ENCODE measurements around the gene KIAA1217.
"Not testable (repeated sequence)": the region's sequence is repeated elsewhere in the genome, so short reads cannot be mapped to it uniquely, and the experiment has no call there.

The KIAA1217 gene

GRCh38 chr10:24480447-24480846 is 271.5 kb downstream of the KIAA1217 start:
- Histone ChIP-seq H3K9ac (ENCODE audit: low read depth in 1 of 2, low read length in 2 of 2) (no peak overlapping the region), H3K27ac (ENCODE audit: low read depth, low read length) (no peak overlapping the region), H3K27me3 (ENCODE audit: control insufficient read depth in 1 of 2, insufficient read depth in 2 of 2, low read length in 2 of 2) (no peaks in the 10 kb centered on the region), H3K4me3 (ENCODE audit: low read depth in 1 of 2, low read length in 2 of 2) (no peak overlapping the region), H3K36me3 (ENCODE audit: control insufficient read depth in 1 of 2, insufficient read depth in 2 of 2, low read length in 2 of 2) (peaks cover 3 to 18% of the 10 kb centered on the region in 2 donors), H3K4me1 (ENCODE audit: control insufficient read depth in 1 of 2, insufficient read depth in 2 of 2, low read length in 2 of 2) (peaks cover 7 to 26% of the 10 kb centered on the region in 2 donors), H3K9me3 (ENCODE audit: control insufficient read depth in 1 of 2, low read length in 2 of 2) (peaks cover 4 to 5% of the 10 kb centered on the region in 2 donors)

- Histone ChIP-seq H3K4me1 (ENCODE audit: control insufficient read depth in 1 of 2, insufficient read depth in 2 of 2, low read length in 2 of 2) (peaks cover 7 to 26% of the 10 kb centered on the region in 2 donors), H3K9ac (ENCODE audit: low read depth in 1 of 2, low read length in 2 of 2) (no peak overlapping the region), H3K9me3 (ENCODE audit: control insufficient read depth in 1 of 2, low read length in 2 of 2) (peaks cover 2 to 5% of the 10 kb centered on the region in 2 donors), H3K4me3 (ENCODE audit: low read depth in 1 of 2, low read length in 2 of 2) (no peak overlapping the region), H3K27ac (ENCODE audit: low read depth, low read length) (no peak overlapping the region), H3K27me3 (ENCODE audit: control insufficient read depth in 1 of 2, insufficient read depth in 2 of 2, low read length in 2 of 2) (no peaks in the 10 kb centered on the region), H3K36me3 (ENCODE audit: control insufficient read depth in 1 of 2, insufficient read depth in 2 of 2, low read length in 2 of 2) (peaks cover 3 to 23% of the 10 kb centered on the region in 2 donors)
Observed at GRCh38 chr10:24481241-24481640, 272.3 kb downstream of the KIAA1217 start.

- H3K27me3 ChIP-seq (ENCODE audit: control insufficient read depth in 1 of 2, insufficient read depth in 2 of 2, low read length in 2 of 2); H3K4me3 ChIP-seq (ENCODE audit: low read depth in 1 of 2, low read length in 2 of 2); H3K9ac ChIP-seq (ENCODE audit: low read depth in 1 of 2, low read length in 2 of 2); H3K9me3 ChIP-seq (ENCODE audit: control insufficient read depth in 1 of 2, low read length in 2 of 2); H3K27ac ChIP-seq (ENCODE audit: low read depth, low read length): not testable (repeated sequence)
- H3K36me3 ChIP-seq (ENCODE audit: control insufficient read depth in 1 of 2, insufficient read depth in 2 of 2, low read length in 2 of 2) = peaks cover 6 to 27% of the 10 kb centered on the region in 2 donors
- peaks cover 7 to 27% of the 10 kb centered on the region in 2 donors for H3K4me1 ChIP-seq (ENCODE audit: control insufficient read depth in 1 of 2, insufficient read depth in 2 of 2, low read length in 2 of 2)
Observed at GRCh38 chr10:24482713-24483112, 273.8 kb downstream of the KIAA1217 start.

GRCh38 chr10:24483701-24484100 is 274.8 kb downstream of the KIAA1217 start:
- Histone ChIP-seq H3K9ac (ENCODE audit: low read depth in 1 of 2, low read length in 2 of 2) (peak overlapping the region in 1 of 2 donors; percentile 33), H3K27ac (ENCODE audit: low read depth, low read length) (peak overlapping the region; percentile 49)

GRCh38 chr10:24484771-24485170 is 275.8 kb downstream of the KIAA1217 start:
- no peaks in the 10 kb centered on the region for H3K27me3 ChIP-seq (ENCODE audit: control insufficient read depth in 1 of 2, insufficient read depth in 2 of 2, low read length in 2 of 2)
- no peak overlapping the region for H3K4me3 ChIP-seq (ENCODE audit: low read depth in 1 of 2, low read length in 2 of 2)
- peak overlapping the region; percentile 23 for H3K27ac ChIP-seq (ENCODE audit: low read depth, low read length)
- no peaks in the 10 kb centered on the region for H3K9me3 ChIP-seq (ENCODE audit: control insufficient read depth in 1 of 2, low read length in 2 of 2)
- H3K9ac ChIP-seq (ENCODE audit: low read depth in 1 of 2, low read length in 2 of 2) = peak overlapping the region in 1 of 2 donors; percentile 14
- peaks cover 6 to 16% of the 10 kb centered on the region in 2 donors for H3K36me3 ChIP-seq (ENCODE audit: control insufficient read depth in 1 of 2, insufficient read depth in 2 of 2, low read length in 2 of 2)
- H3K4me1 ChIP-seq (ENCODE audit: control insufficient read depth in 1 of 2, insufficient read depth in 2 of 2, low read length in 2 of 2) = peaks cover 7 to 43% of the 10 kb centered on the region in 2 donors

More at GRCh38 chr10:24483701-24484100, 274.8 kb downstream of the KIAA1217 start:
- H3K27me3 ChIP-seq (ENCODE audit: control insufficient read depth in 1 of 2, insufficient read depth in 2 of 2, low read length in 2 of 2) = no peaks in the 10 kb centered on the region
- peaks cover 2 to 5% of the 10 kb centered on the region in 2 donors for H3K9me3 ChIP-seq (ENCODE audit: control insufficient read depth in 1 of 2, low read length in 2 of 2)
- H3K4me1 ChIP-seq (ENCODE audit: control insufficient read depth in 1 of 2, insufficient read depth in 2 of 2, low read length in 2 of 2) = peaks cover 7 to 37% of the 10 kb centered on the region in 2 donors
- no peak overlapping the region for H3K4me3 ChIP-seq (ENCODE audit: low read depth in 1 of 2, low read length in 2 of 2)
- H3K36me3 ChIP-seq (ENCODE audit: control insufficient read depth in 1 of 2, insufficient read depth in 2 of 2, low read length in 2 of 2) = peaks cover 6 to 25% of the 10 kb centered on the region in 2 donors

- no peaks in the 10 kb centered on the region for H3K9me3 ChIP-seq (ENCODE audit: control insufficient read depth in 1 of 2, low read length in 2 of 2)
- no peak overlapping the region for H3K4me3 ChIP-seq (ENCODE audit: low read depth in 1 of 2, low read length in 2 of 2)
- H3K27ac ChIP-seq (ENCODE audit: low read depth, low read length) = no peak overlapping the region
- no peaks in the 10 kb centered on the region for H3K27me3 ChIP-seq (ENCODE audit: control insufficient read depth in 1 of 2, insufficient read depth in 2 of 2, low read length in 2 of 2)
- H3K36me3 ChIP-seq (ENCODE audit: control insufficient read depth in 1 of 2, insufficient read depth in 2 of 2, low read length in 2 of 2) = peaks cover 6 to 16% of the 10 kb centered on the region in 2 donors
- H3K4me1 ChIP-seq (ENCODE audit: control insufficient read depth in 1 of 2, insufficient read depth in 2 of 2, low read length in 2 of 2) = peaks cover 7 to 42% of the 10 kb centered on the region in 2 donors
- H3K9ac ChIP-seq (ENCODE audit: low read depth in 1 of 2, low read length in 2 of 2) = no peak overlapping the region
Observed at GRCh38 chr10:24485304-24485703, 276.4 kb downstream of the KIAA1217 start.

- peak overlapping the region in 1 of 2 donors; percentile 31 for H3K9ac ChIP-seq (ENCODE audit: low read depth in 1 of 2, low read length in 2 of 2)
- no peaks in the 10 kb centered on the region for H3K27me3 ChIP-seq (ENCODE audit: control insufficient read depth in 1 of 2, insufficient read depth in 2 of 2, low read length in 2 of 2)
Observed at GRCh38 chr10:24488631-24489030, 279.7 kb downstream of the KIAA1217 start.

GRCh38 chr10:24493165-24493564 is 284.2 kb downstream of the KIAA1217 start:
- H3K27ac ChIP-seq (ENCODE audit: low read depth, low read length) = no peak overlapping the region
- H3K36me3 ChIP-seq (ENCODE audit: control insufficient read depth in 1 of 2, insufficient read depth in 2 of 2, low read length in 2 of 2) = peaks cover 18 to 30% of the 10 kb centered on the region in 2 donors
- peaks cover 12% of the 10 kb centered on the region in 2 donors for H3K4me1 ChIP-seq (ENCODE audit: control insufficient read depth in 1 of 2, insufficient read depth in 2 of 2, low read length in 2 of 2)
- no peak overlapping the region for H3K4me3 ChIP-seq (ENCODE audit: low read depth in 1 of 2, low read length in 2 of 2)
- H3K27me3 ChIP-seq (ENCODE audit: control insufficient read depth in 1 of 2, insufficient read depth in 2 of 2, low read length in 2 of 2) = no peaks in the 10 kb centered on the region
- H3K9ac ChIP-seq (ENCODE audit: low read depth in 1 of 2, low read length in 2 of 2) = no peak overlapping the region
- H3K9me3 ChIP-seq (ENCODE audit: control insufficient read depth in 1 of 2, low read length in 2 of 2) = no peaks in the 10 kb centered on the region

More at GRCh38 chr10:24488631-24489030, 279.7 kb downstream of the KIAA1217 start:
- Histone ChIP-seq H3K4me1 (ENCODE audit: control insufficient read depth in 1 of 2, insufficient read depth in 2 of 2, low read length in 2 of 2) (peaks cover 8 to 18% of the 10 kb centered on the region in 2 donors), H3K36me3 (ENCODE audit: control insufficient read depth in 1 of 2, insufficient read depth in 2 of 2, low read length in 2 of 2) (peaks cover 10 to 22% of the 10 kb centered on the region in 2 donors), H3K27ac (ENCODE audit: low read depth, low read length) (no peak overlapping the region), H3K9me3 (ENCODE audit: control insufficient read depth in 1 of 2, low read length in 2 of 2) (no peaks in the 10 kb centered on the region), H3K4me3 (ENCODE audit: low read depth in 1 of 2, low read length in 2 of 2) (no peak overlapping the region)

- H3K4me3 ChIP-seq (ENCODE audit: low read depth in 1 of 2, low read length in 2 of 2) = no peak overlapping the region
- peaks cover 18 to 30% of the 10 kb centered on the region in 2 donors for H3K36me3 ChIP-seq (ENCODE audit: control insufficient read depth in 1 of 2, insufficient read depth in 2 of 2, low read length in 2 of 2)
Observed at GRCh38 chr10:24494236-24494635, 285.3 kb downstream of the KIAA1217 start.

GRCh38 chr10:24494777-24495176 is 285.8 kb downstream of the KIAA1217 start:
- Histone ChIP-seq H3K9me3 (ENCODE audit: control insufficient read depth in 1 of 2, low read length in 2 of 2) (no peaks in the 10 kb centered on the region), H3K9ac (ENCODE audit: low read depth in 1 of 2, low read length in 2 of 2) (no peak overlapping the region), H3K27me3 (ENCODE audit: control insufficient read depth in 1 of 2, insufficient read depth in 2 of 2, low read length in 2 of 2) (no peaks in the 10 kb centered on the region), H3K27ac (ENCODE audit: low read depth, low read length) (no peak overlapping the region), H3K36me3 (ENCODE audit: control insufficient read depth in 1 of 2, insufficient read depth in 2 of 2, low read length in 2 of 2) (peaks cover 18 to 30% of the 10 kb centered on the region in 2 donors), H3K4me3 (ENCODE audit: low read depth in 1 of 2, low read length in 2 of 2) (no peak overlapping the region), H3K4me1 (ENCODE audit: control insufficient read depth in 1 of 2, insufficient read depth in 2 of 2, low read length in 2 of 2) (peaks cover 0 to 12% of the 10 kb centered on the region in 2 donors)

More at GRCh38 chr10:24494236-24494635, 285.3 kb downstream of the KIAA1217 start:
- Histone ChIP-seq H3K27me3 (ENCODE audit: control insufficient read depth in 1 of 2, insufficient read depth in 2 of 2, low read length in 2 of 2) (no peaks in the 10 kb centered on the region), H3K4me1 (ENCODE audit: control insufficient read depth in 1 of 2, insufficient read depth in 2 of 2, low read length in 2 of 2) (peaks cover 1 to 12% of the 10 kb centered on the region in 2 donors), H3K27ac (ENCODE audit: low read depth, low read length) (no peak overlapping the region), H3K9me3 (ENCODE audit: control insufficient read depth in 1 of 2, low read length in 2 of 2) (no peaks in the 10 kb centered on the region), H3K9ac (ENCODE audit: low read depth in 1 of 2, low read length in 2 of 2) (no peak overlapping the region)

All from duodenal mucosa (tissue), 2 donors.